Measurements from ENCODE around the gene CMIP.

The CMIP gene

GRCh38 chr16:81658373-81658772 lies 213.8 kb downstream of the CMIP start:
- in situ Hi-C loops (cut with HindIII; ENCODE audit: low pct_ligation_motif_present, low sequenced_read_pairs): no loop called here
- no peak overlapping the region for H3K4me3 ChIP-seq (ENCODE audit: low read depth, low read length)
- TF ChIP-seq CTCF (IDR thresholded peaks at IDR 0.05; ENCODE audit: low read depth, low read length, missing control alignments): no peak
- DNase-seq: no peak
- no peak overlapping the region for H3K27ac ChIP-seq
- no peaks in the 10 kb centered on the region for H3K27me3 ChIP-seq (replicated peaks)
- H3K36me3 ChIP-seq (replicated peaks): peaks cover 27% of the 10 kb centered on the region

- no peak overlapping the region for H3K4me3 ChIP-seq (ENCODE audit: low read depth, low read length)
- no peak for DNase-seq
- peaks cover 29% of the 10 kb centered on the region for H3K36me3 ChIP-seq (replicated peaks)
- no peaks in the 10 kb centered on the region for H3K27me3 ChIP-seq (replicated peaks)
- in situ Hi-C loops (cut with HindIII; ENCODE audit: low pct_ligation_motif_present, low sequenced_read_pairs): no loop called here
- no peak for TF ChIP-seq CTCF (IDR thresholded peaks at IDR 0.05; ENCODE audit: low read depth, low read length, missing control alignments)
- no peak overlapping the region for H3K27ac ChIP-seq
Measured at GRCh38 chr16:81659249-81659648, 214.6 kb downstream of the CMIP start.

- no peak for DNase-seq
- Histone ChIP-seq H3K27ac (no peak overlapping the region), H3K27me3 (replicated peaks) (no peaks in the 10 kb centered on the region), H3K4me3 (ENCODE audit: low read depth, low read length) (no peak overlapping the region), H3K36me3 (replicated peaks) (peaks cover 34% of the 10 kb centered on the region)
- TF ChIP-seq CTCF (IDR thresholded peaks at IDR 0.05; ENCODE audit: low read depth, low read length, missing control alignments): no peak
- in situ Hi-C loops (cut with HindIII; ENCODE audit: low pct_ligation_motif_present, low sequenced_read_pairs): no loop called here
Measured at GRCh38 chr16:81661082-81661481, 216.5 kb downstream of the CMIP start.

GRCh38 chr16:81664153-81664552 lies 219.5 kb downstream of the CMIP start:
- no peak for DNase-seq
- Histone ChIP-seq H3K36me3 (replicated peaks) (peaks cover 20% of the 10 kb centered on the region), H3K27ac (no peak overlapping the region), H3K27me3 (replicated peaks) (no peaks in the 10 kb centered on the region), H3K4me3 (ENCODE audit: low read depth, low read length) (no peak overlapping the region)
- TF ChIP-seq CTCF (IDR thresholded peaks at IDR 0.05; ENCODE audit: low read depth, low read length, missing control alignments): no peak
- in situ Hi-C loops (cut with HindIII; ENCODE audit: low pct_ligation_motif_present, low sequenced_read_pairs): no loop called here

GRCh38 chr16:81665588-81665987 lies 221.0 kb downstream of the CMIP start:
- Histone ChIP-seq H3K36me3 (replicated peaks) (peaks cover 18% of the 10 kb centered on the region), H3K27ac (no peak overlapping the region), H3K4me3 (ENCODE audit: low read depth, low read length) (no peak overlapping the region), H3K27me3 (replicated peaks) (no peaks in the 10 kb centered on the region)
- TF ChIP-seq CTCF (IDR thresholded peaks at IDR 0.05; ENCODE audit: low read depth, low read length, missing control alignments): no peak
- in situ Hi-C loops (cut with HindIII; ENCODE audit: low pct_ligation_motif_present, low sequenced_read_pairs): no loop called here
- DNase-seq: no peak

- no peak for DNase-seq
- peaks cover 19% of the 10 kb centered on the region for H3K36me3 ChIP-seq (replicated peaks)
- TF ChIP-seq CTCF (IDR thresholded peaks at IDR 0.05; ENCODE audit: low read depth, low read length, missing control alignments): no peak
- H3K27me3 ChIP-seq (replicated peaks): no peaks in the 10 kb centered on the region
- no peak overlapping the region for H3K4me3 ChIP-seq (ENCODE audit: low read depth, low read length)
- H3K27ac ChIP-seq: no peak overlapping the region
- in situ Hi-C loops (cut with HindIII; ENCODE audit: low pct_ligation_motif_present, low sequenced_read_pairs): no loop called here
Measured at GRCh38 chr16:81666113-81666512, 221.5 kb downstream of the CMIP start.
